A549 (cell line): ENCODE results near the gene ABHD3. TPM values are rescaled to one million over a fixed set of nuclear protein-coding genes. Genes with fewer than 3 reads are reported as not detected.
A peak's percentile ranks its signal among the peaks of the same experiment; 100 is the strongest.
"Not testable (repeated sequence)": the region's sequence is repeated elsewhere in the genome, so short reads cannot be mapped to it uniquely, and the experiment has no call there.

Source experiments
- ATAC-seq, 2 experiments: fragments of 200-7000 bp in 1 of 2; fragments of >200 bp in 1 of 2; cut with Nextera tagmentation in 1 of 2; cut with Tn5 transposase in 1 of 2; 3 replicates each; pipeline versions ENCODE4 v1.8.0 to v1.9.1; 2018 to 2020; ENCODE audit warnings: mild to moderate bottlenecking in 1 of 2, moderate library complexity in 1 of 2
- CTCF ChIA-PET: fragments of 300-600 bp; sonication (Branson Sonifier 250); formaldehyde crosslinking; extraction: SDS; loops from one replicate; lab custom pipeline; 2021; ENCODE audit warnings: antibody characterized with exemption, inconsistent platforms; lab: Yijun Ruan, JAX
- POLR2A ChIA-PET: fragments of 350-600 bp; formaldehyde crosslinking; extraction: SDS; loops from one replicate; lab custom pipeline; 2021; ENCODE audit warnings: antibody characterized with exemption, inconsistent platforms; lab: Yijun Ruan, JAX
- DNase-seq, 2 experiments: peaks; one replicate each; pipeline versions ENCODE4 v3.0.0 to v3.0.0-alpha.2; 2011 to 2016; ENCODE audit warnings: low read depth in 1 of 2, low spot score in 1 of 2
- FAIRE-seq: peaks from 2 replicates; lab custom pipeline; 2011; peaks lifted over from hg19 to GRCh38; lab: Jason Lieb, UNC
- H3K27ac ChIP-seq, 2 experiments: fragments of >200 bp; sonication (Bioruptor Twin); formaldehyde crosslinking; 3 replicates each; pipeline ENCODE4 v1.5.1; 2016 to 2017
- H3K4me1 ChIP-seq: fragments of >200 bp; sonication (Bioruptor Twin); formaldehyde crosslinking; 3 replicates; pipeline ENCODE4 v1.6.1; 2016
- H3K4me2 ChIP-seq: fragments of >200 bp; sonication (Bioruptor Twin); formaldehyde crosslinking; 3 replicates; pipeline ENCODE4 v1.6.1; 2016
- H3K4me3 ChIP-seq: fragments of >200 bp; sonication (Bioruptor Twin); formaldehyde crosslinking; 3 replicates; pipeline ENCODE4 v1.5.1; 2016
- H3K9me3 ChIP-seq: fragments of >200 bp; sonication (Bioruptor Twin); formaldehyde crosslinking; 3 replicates; pipeline ENCODE4 v1.6.1; 2016
- BCL3 ChIP-seq: fragments of >200 bp; sonication (Bioruptor Twin); formaldehyde crosslinking; IDR thresholded peaks from 3 replicates; pipeline ENCODE4 v1.6.1; 2016
- BHLHE40 ChIP-seq: IDR thresholded peaks from 2 replicates; pipeline ENCODE4 v1.6.1; 2012; ENCODE audit warnings: low read depth, low read length, inconsistent platforms
- CEBPB ChIP-seq, 2 experiments: fragments of >200 bp in 1 of 2; sonication (Bioruptor Twin) in 1 of 2; formaldehyde crosslinking in 1 of 2; IDR thresholded peaks; 2 replicates each; pipeline ENCODE4 v1.6.1; 2012 to 2016
- CHD2 ChIP-seq: fragments of 150-350 bp; IDR thresholded peaks from 2 replicates; pipeline ENCODE4 v1.6.1; 2014; ENCODE audit warnings: low read length; ENCODE audit not compliant: partially characterized antibody
- CHD4 ChIP-seq: fragments of 200-600 bp; sonication (generic); IDR thresholded peaks from 2 replicates; pipeline ENCODE4 v1.6.1; 2016; ENCODE audit warnings: antibody characterized with exemption, mild to moderate bottlenecking, borderline replicate concordance
- EP300 ChIP-seq, 2 experiments: fragments of >200 bp; sonication (Bioruptor Twin); formaldehyde crosslinking; IDR thresholded peaks; 2 replicates in 1 of 2; 3 replicates in 1 of 2; pipeline ENCODE4 v1.6.1; 2016 to 2017
- FOXS1 ChIP-seq: fragments of 250-450 bp; sonication (Bioruptor Pico); IDR thresholded peaks from 2 replicates; pipeline ENCODE4 v1.5.0; 2020; ENCODE audit warnings: mild to moderate bottlenecking, moderate library complexity
- HDAC2 ChIP-seq: fragments of 200-600 bp; sonication (generic); IDR thresholded peaks from 2 replicates; pipeline ENCODE4 v1.6.1; 2016
- HEYL ChIP-seq: fragments of 250-450 bp; sonication (Bioruptor Pico); IDR thresholded peaks from 2 replicates; pipeline ENCODE4 v1.8.0; 2021; ENCODE audit warnings: mild to moderate bottlenecking, moderate library complexity
- JUNB ChIP-seq: fragments of >200 bp; sonication (Bioruptor Twin); formaldehyde crosslinking; IDR thresholded peaks from 2 replicates; pipeline ENCODE4 v1.6.1; 2016
- MYC ChIP-seq: IDR thresholded peaks from 2 replicates; pipeline ENCODE4 v1.6.1; 2012; ENCODE audit warnings: mild to moderate bottlenecking, inconsistent platforms, low read length, improper control_type of control experiment, borderline replicate concordance
- NFE2L2 ChIP-seq: fragments of 150-350 bp; conservative IDR thresholded peaks from 2 replicates; pipeline ENCODE4 v1.6.1; 2014; ENCODE audit warnings: low read length
- NR3C1 ChIP-seq: fragments of >200 bp; sonication (Bioruptor Twin); formaldehyde crosslinking; IDR thresholded peaks from 3 replicates; pipeline ENCODE4 v1.6.1; 2017
- POLR2A ChIP-seq: IDR thresholded peaks from 2 replicates; pipeline ENCODE4 v1.6.1; 2012; ENCODE audit warnings: mild to moderate bottlenecking, low read length
- RAD21 ChIP-seq, 2 experiments: fragments of >200 bp in 1 of 2; sonication (Bioruptor Twin) in 1 of 2; formaldehyde crosslinking in 1 of 2; IDR thresholded peaks in 1 of 2; conservative IDR thresholded peaks in 1 of 2; 2 replicates in 1 of 2; 3 replicates in 1 of 2; pipeline ENCODE4 v1.6.1; 2012 to 2018; ENCODE audit warnings: inconsistent platforms in 1 of 2
- SREBF2 ChIP-seq: fragments of 450-650 bp; IDR thresholded peaks from 2 replicates; pipeline ENCODE4 v1.6.1; 2014; ENCODE audit warnings: mild to moderate bottlenecking, moderate library complexity
- TFCP2L1 ChIP-seq: fragments of 250-450 bp; sonication (Bioruptor Pico); IDR thresholded peaks from 2 replicates; pipeline ENCODE4 v1.5.0; 2021; ENCODE audit warnings: mild to moderate bottlenecking
- TP53 ChIP-seq: fragments of 250-450 bp; sonication (Bioruptor Pico); IDR thresholded peaks from 2 replicates; pipeline ENCODE4 v1.5.0; 2021; ENCODE audit warnings: mild to moderate bottlenecking, moderate library complexity
- ZC3H11A ChIP-seq: fragments of 450-650 bp; IDR thresholded peaks from 2 replicates; pipeline ENCODE4 v1.6.1; 2014; ENCODE audit warnings: antibody characterized with exemption, mild to moderate bottlenecking
- ZFP36 ChIP-seq: fragments of 450-650 bp; IDR thresholded peaks from 2 replicates; pipeline ENCODE4 v1.6.1; 2014; ENCODE audit warnings: borderline replicate concordance; ENCODE audit not compliant: partially characterized antibody
- ZNF302 ChIP-seq: fragments of 250-450 bp; sonication (Bioruptor Pico); IDR thresholded peaks from 2 replicates; pipeline ENCODE4 v1.9.0; 2021; ENCODE audit warnings: inconsistent platforms, mild to moderate bottlenecking, moderate library complexity
- ZSCAN20 ChIP-seq: fragments of 250-450 bp; sonication (Bioruptor Pico); IDR thresholded peaks from 2 replicates; pipeline ENCODE4 v1.8.0; 2022; ENCODE audit warnings: mild to moderate bottlenecking, moderate library complexity
- WGBS: methylation state at CpG from one replicate; pipeline ENCODE4 v1.1.6; 2017; ENCODE audit errors: missing lambda C conversion rate; 5-methylcytosine and 5-hydroxymethylcytosine counted together
- polyA plus RNA-seq, 4 experiments: library from polyadenylated mRNA; depleted of rRNA in 3 of 4; stranded (reverse); fragments of >200 nt; fragmentation: RNase III in 1 of 4; extraction: RNeasy Plus Mini Kit Qiagen cat#74134 plus additional on column Dnase treatment in 1 of 4; gene quantifications; 2 replicates in 3 of 4; 3 replicates in 1 of 4; pipeline ENCODE4 v1.2.3, GENCODE V29; 2011 to 2017
- TF ChIP-seq, protein P1 (sequence below): fragments of 250-450 bp; sonication (Bioruptor Pico); IDR thresholded peaks from 2 replicates; pipeline ENCODE4 v1.5.0; 2021; ENCODE audit warnings: mild to moderate bottlenecking, moderate library complexity, borderline replicate concordance
- TF ChIP-seq, protein P2 (sequence below): fragments of 450-650 bp; IDR thresholded peaks from 2 replicates; pipeline ENCODE4 v1.6.1; 2014; ENCODE audit warnings: antibody characterized with exemption
- TF ChIP-seq, protein P3 (sequence below): fragments of 250-450 bp; sonication (Bioruptor Pico); IDR thresholded peaks from 2 replicates; pipeline ENCODE4 v1.5.0; 2020; ENCODE audit warnings: low read depth, mild to moderate bottlenecking, moderate library complexity

ABHD3 gene
- polyA plus RNA-seq, 2 of the 4 experiments (the other 2 are of a cell fraction): 24.4 to 28.0 TPM

GRCh38 chr18:21629089-21629832, 75.3 kb downstream of the ABHD3 start:
- FAIRE-seq: no peak

DNA sequence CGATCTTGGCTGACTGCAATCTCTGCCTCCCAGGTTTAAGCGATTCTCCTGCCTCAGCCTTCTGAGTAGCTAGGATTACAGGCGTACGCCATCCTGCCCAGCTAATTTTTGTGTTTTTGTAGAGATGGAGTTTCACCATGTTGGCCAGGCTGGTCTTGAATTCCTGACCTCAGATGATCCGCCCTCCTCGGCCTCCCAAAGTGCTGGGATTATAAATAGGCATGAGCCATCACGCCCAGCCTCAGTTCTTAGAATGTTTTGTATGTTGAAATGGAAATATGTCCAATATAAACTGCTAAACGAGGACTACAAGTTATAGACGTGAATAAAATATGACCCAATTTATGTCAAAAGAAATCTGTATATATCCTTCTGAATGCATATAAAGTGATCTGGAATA, 82.9 kb downstream of the ABHD3 start:
- H3K27ac ChIP-seq, DNase-seq, H3K4me3 ChIP-seq, ATAC-seq, H3K4me2 ChIP-seq, FAIRE-seq, H3K9me3 ChIP-seq, POLR2A ChIA-PET, H3K4me1 ChIP-seq: not testable (repeated sequence)
- WGBS: 98% methylated on average over 9 of the region's 9 CpGs
- CTCF ChIA-PET: interaction anchor here (1.0 to 1.2 kb wide), 2 partner anchors 9 to 20 kb away, joined by 3 to 5 read pairs; partner anchors contain the start of gene SNRPD1

More at GRCh38 chr18:21629089-21629832, 75.3 kb downstream of the ABHD3 start:
- ChIA-PET POLR2A (interaction anchor here (0.9 kb wide), 1 partner anchor 9 kb away, joined by 3 read pairs; no protein-coding TSS in a partner anchor), CTCF (interaction anchor here (1.1 to 2.4 kb wide), 3 partner anchors 11 to 17 kb away, joined by 3 to 7 read pairs (median 3); partner anchors contain the start of gene SNRPD1)
- no peak overlapping the region for H3K27ac ChIP-seq
- TF ChIP-seq CHD2: no peak
- TF ChIP-seq EP300 (IDR thresholded peaks at IDR 0.05): no peak
- TF ChIP-seq JUNB: no peak
- no peak for TF ChIP-seq TFCP2L1 (CRISPR knock-in tag)
- no peak for TF ChIP-seq CHD4
- no peak for TF ChIP-seq BCL3
- TF ChIP-seq POLR2A: no peak
- no peak for TF ChIP-seq HDAC2
- no peak for TF ChIP-seq TP53 (CRISPR knock-in tag)
- no peak for TF ChIP-seq NR3C1
- TF ChIP-seq FOXS1 (CRISPR knock-in tag): no peak
- no peak for TF ChIP-seq HEYL (CRISPR knock-in tag)
- TF ChIP-seq ZFP36: no peak
- DNase-seq: no peak
- ATAC-seq: no peak
- no peak overlapping the region for H3K4me3 ChIP-seq
- no peaks in the 10 kb centered on the region for H3K9me3 ChIP-seq
- no peaks in the 10 kb centered on the region for H3K4me1 ChIP-seq
- WGBS: 83% methylated on average over 9 of the region's 9 CpGs
- H3K4me2 ChIP-seq: no peak overlapping the region

GRCh38 chr18:21612125-21613039, 92.2 kb downstream of the ABHD3 start, which contains the start of gene SNRPD1:
Gene SNRPD1 (plus strand): TSS chr18:21612314. CDS start chr18:21612430, 116 bp downstream.
- peaks cover 18% of the 10 kb centered on the region; the same call in 2 of the 3 replicates for H3K4me1 ChIP-seq
- ATAC-seq (peak; percentile 99 to 100), FAIRE-seq (no peak), DNase-seq (peak; percentile 78 to 92)
- WGBS: 2% methylated on average over 53 of the region's 59 CpGs
- CTCF ChIA-PET: interaction anchor here (0.6 to 6.6 kb wide), 12 partner anchors 10 to 1097 kb away, joined by 3 to 87 read pairs (median 4); partner anchors contain the start of gene ESCO1
- H3K4me2 ChIP-seq: peak within 1 kb of the TSS; percentile 98
- peak within 1 kb of the TSS; percentile 95 for H3K4me3 ChIP-seq
- H3K9me3 ChIP-seq: no peaks in the 10 kb centered on the region
- H3K27ac ChIP-seq: peak within 1 kb of the TSS; percentile 93 to 94
- POLR2A ChIA-PET: interaction anchor here (1.6 kb wide), 1 partner anchor 12 kb away, joined by 16 read pairs; the partner anchor contains the start of gene ESCO1
- TF ChIP-seq RAD21 (conservative IDR thresholded peaks at IDR 0.05 in 1 of 2, IDR thresholded peaks at IDR 0.05 in 1 of 2) (no peak; a peak in 1 of 5 replicates), ZSCAN20 (CRISPR knock-in tag) (no peak), SREBF2 (no peak), ZNF302 (CRISPR knock-in tag) (no peak), BHLHE40 (no peak), HEYL (CRISPR knock-in tag) (no peak), NR3C1 (no peak), NFE2L2 (no peak), ZC3H11A (no peak), CEBPB (IDR thresholded peaks at IDR 0.05) (no peak), BCL3 (peak; percentile 46; the same call in 1 of the 3 replicates), MYC (peak; percentile 89; the same call in 1 of the 2 replicates)
- TF ChIP-seq, protein P1, sequence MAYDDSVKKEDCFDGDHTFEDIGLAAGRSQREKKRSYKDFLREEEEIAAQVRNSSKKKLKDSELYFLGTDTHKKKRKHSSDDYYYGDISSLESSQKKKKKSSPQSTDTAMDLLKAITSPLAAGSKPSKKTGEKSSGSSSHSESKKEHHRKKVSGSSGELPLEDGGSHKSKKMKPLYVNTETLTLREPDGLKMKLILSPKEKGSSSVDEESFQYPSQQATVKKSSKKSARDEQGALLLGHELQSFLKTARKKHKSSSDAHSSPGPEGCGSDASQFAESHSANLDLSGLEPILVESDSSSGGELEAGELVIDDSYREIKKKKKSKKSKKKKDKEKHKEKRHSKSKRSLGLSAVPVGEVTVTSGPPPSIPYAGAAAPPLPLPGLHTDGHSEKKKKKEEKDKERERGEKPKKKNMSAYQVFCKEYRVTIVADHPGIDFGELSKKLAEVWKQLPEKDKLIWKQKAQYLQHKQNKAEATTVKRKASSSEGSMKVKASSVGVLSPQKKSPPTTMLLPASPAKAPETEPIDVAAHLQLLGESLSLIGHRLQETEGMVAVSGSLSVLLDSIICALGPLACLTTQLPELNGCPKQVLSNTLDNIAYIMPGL: peak; percentile 77; the same call in 1 of the 2 replicates
- TF ChIP-seq, protein P2, sequence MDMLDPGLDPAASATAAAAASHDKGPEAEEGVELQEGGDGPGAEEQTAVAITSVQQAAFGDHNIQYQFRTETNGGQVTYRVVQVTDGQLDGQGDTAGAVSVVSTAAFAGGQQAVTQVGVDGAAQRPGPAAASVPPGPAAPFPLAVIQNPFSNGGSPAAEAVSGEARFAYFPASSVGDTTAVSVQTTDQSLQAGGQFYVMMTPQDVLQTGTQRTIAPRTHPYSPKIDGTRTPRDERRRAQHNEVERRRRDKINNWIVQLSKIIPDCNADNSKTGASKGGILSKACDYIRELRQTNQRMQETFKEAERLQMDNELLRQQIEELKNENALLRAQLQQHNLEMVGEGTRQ: no peak
- TF ChIP-seq, protein P3, sequence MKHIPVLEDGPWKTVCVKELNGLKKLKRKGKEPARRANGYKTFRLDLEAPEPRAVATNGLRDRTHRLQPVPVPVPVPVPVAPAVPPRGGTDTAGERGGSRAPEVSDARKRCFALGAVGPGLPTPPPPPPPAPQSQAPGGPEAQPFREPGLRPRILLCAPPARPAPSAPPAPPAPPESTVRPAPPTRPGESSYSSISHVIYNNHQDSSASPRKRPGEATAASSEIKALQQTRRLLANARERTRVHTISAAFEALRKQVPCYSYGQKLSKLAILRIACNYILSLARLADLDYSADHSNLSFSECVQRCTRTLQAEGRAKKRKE (CRISPR knock-in tag): no peak
